MM.1S (cell line): ENCODE results near the gene RPN2.

Experiments used
- CTCF ChIP-seq: fragments of 300-600 bp; sonication (generic); IDR thresholded peaks from 2 replicates; pipeline ENCODE4 v1.5.1; 2016; ENCODE audit warnings: antibody characterized with exemption, low read length, mixed read lengths
- EZH2 ChIP-seq: fragments of 300-600 bp; sonication (generic); optimal IDR thresholded peaks from 2 replicates; pipeline ENCODE3; 2017; ENCODE audit warnings: low read depth, mild to moderate bottlenecking, antibody characterized with exemption, low read length, mixed read lengths
- EZH2phosphoT487 ChIP-seq: fragments of 300-600 bp; sonication (generic); IDR thresholded peaks from 2 replicates; pipeline ENCODE4 v1.6.1; 2018; ENCODE audit warnings: antibody characterized with exemption, low read length

GRCh38 chr20:37233548-37234253, 54.6 kb downstream of the RPN2 start:
- TF ChIP-seq CTCF (no peak), EZH2phosphoT487 (no peak), EZH2 (no peak)
